ENCODE data around the gene SPARCL1.

The SPARCL1 gene

DNA sequence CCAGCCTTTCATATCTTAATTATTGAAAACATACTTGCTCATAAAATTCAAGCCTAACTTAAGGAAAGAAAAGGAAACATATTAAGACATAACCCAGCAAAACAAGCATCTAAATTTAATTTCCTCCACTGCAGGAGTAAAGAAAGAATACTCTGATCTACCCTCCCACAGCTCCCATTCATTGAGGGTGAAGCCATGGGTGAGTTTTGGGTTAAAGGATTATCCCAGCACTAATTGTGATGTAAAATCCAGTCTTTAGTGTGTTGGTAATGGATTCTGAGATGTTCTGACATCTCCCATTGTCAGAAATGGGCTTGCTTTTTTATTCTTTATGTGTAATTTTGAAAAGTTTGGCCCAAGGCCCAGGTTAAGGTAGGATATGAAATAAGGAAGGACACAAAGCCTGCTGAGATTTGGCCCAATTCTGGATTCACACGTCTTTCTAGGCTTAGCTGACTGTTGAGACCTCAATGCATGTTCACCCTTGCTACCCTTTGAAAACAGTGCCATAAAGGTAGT is 50.4 kb downstream of the SPARCL1 start:
- H3K36me3 ChIP-seq (ENCODE audit: insufficient read depth, low read length) = no peaks in the 10 kb centered on the region
- no peaks in the 10 kb centered on the region for H3K79me2 ChIP-seq (ENCODE audit: insufficient read depth, low read length)
- H3K9me3 ChIP-seq (ENCODE audit: insufficient read depth, low read depth, low read length) = no peaks in the 10 kb centered on the region
- no peak overlapping the region for H3K4me3 ChIP-seq (ENCODE audit: low read length, poor library complexity, severe bottlenecking)
- no peaks in the 10 kb centered on the region for H3K27me3 ChIP-seq (ENCODE audit: insufficient read depth, low read length, poor library complexity, severe bottlenecking)
- no peaks in the 10 kb centered on the region for H4K20me1 ChIP-seq (ENCODE audit: insufficient read depth, low read length, poor library complexity, severe bottlenecking)
- TF ChIP-seq EZH2phosphoT487 (IDR thresholded peaks at IDR 0.05; ENCODE audit: borderline replicate concordance) (no peak), CTCF (conservative IDR thresholded peaks at IDR 0.05; ENCODE audit: low read length) (no peak)
- no peaks in the 10 kb centered on the region for H3K9me2 ChIP-seq (replicated peaks; ENCODE audit: low read depth, low read length)
- no peaks in the 10 kb centered on the region for H3K4me1 ChIP-seq (ENCODE audit: insufficient read depth, low read length, poor library complexity, severe bottlenecking)
- H3F3A ChIP-seq (ENCODE audit: low read depth) = no peaks in the 10 kb centered on the region
- no peak overlapping the region for H2AFZ ChIP-seq (ENCODE audit: low read length)
- H3K9ac ChIP-seq (ENCODE audit: low read depth, low read length, poor library complexity, severe bottlenecking) = no peak overlapping the region
- H3K4me2 ChIP-seq (ENCODE audit: low read depth, low read length, poor library complexity, severe bottlenecking) = no peak overlapping the region

DNA sequence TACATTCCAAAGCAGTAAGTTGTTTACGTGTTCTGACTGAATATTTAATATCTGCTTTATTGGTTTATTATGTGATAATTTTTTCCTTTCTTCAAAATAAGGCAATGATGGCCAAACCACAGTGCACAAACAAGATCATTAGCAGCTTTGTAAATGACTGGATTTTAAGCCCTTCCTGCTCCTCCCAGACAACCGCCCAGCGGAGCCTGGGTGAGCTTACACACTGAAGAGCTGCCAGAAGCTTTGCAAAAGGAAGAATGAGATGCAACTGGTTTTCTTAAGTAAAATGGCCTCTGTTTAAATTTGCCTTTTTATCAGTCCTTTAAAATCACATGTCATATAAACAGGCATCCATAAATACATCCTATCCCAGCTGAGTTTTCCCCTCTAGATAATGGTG is 52.2 kb downstream of the SPARCL1 start:
- H3F3A ChIP-seq (ENCODE audit: low read depth) = no peaks in the 10 kb centered on the region
- H3K4me2 ChIP-seq (ENCODE audit: low read depth, low read length, poor library complexity, severe bottlenecking) = no peak overlapping the region
- no peak overlapping the region for H3K9ac ChIP-seq (ENCODE audit: low read depth, low read length, poor library complexity, severe bottlenecking)

GRCh38 chr4:87469390-87469789 is 59.8 kb downstream of the SPARCL1 start:
- Histone ChIP-seq H3K27me3 (ENCODE audit: insufficient read depth, low read length, poor library complexity, severe bottlenecking) (no peaks in the 10 kb centered on the region), H4K20me1 (ENCODE audit: insufficient read depth, low read length, poor library complexity, severe bottlenecking) (no peaks in the 10 kb centered on the region), H3K36me3 (ENCODE audit: insufficient read depth, low read length) (no peaks in the 10 kb centered on the region), H3K9ac (ENCODE audit: low read depth, low read length, poor library complexity, severe bottlenecking) (no peak overlapping the region), H3F3A (ENCODE audit: low read depth) (no peaks in the 10 kb centered on the region), H3K79me2 (ENCODE audit: insufficient read depth, low read length) (no peaks in the 10 kb centered on the region), H3K9me2 (replicated peaks; ENCODE audit: low read depth, low read length) (no peaks in the 10 kb centered on the region), H3K4me3 (ENCODE audit: low read length, poor library complexity, severe bottlenecking) (no peak overlapping the region), H3K9me3 (ENCODE audit: insufficient read depth, low read depth, low read length) (no peaks in the 10 kb centered on the region), H3K4me2 (ENCODE audit: low read depth, low read length, poor library complexity, severe bottlenecking) (no peak overlapping the region), H3K4me1 (ENCODE audit: insufficient read depth, low read length, poor library complexity, severe bottlenecking) (no peaks in the 10 kb centered on the region), H2AFZ (ENCODE audit: low read length) (no peak overlapping the region)
- no peak for TF ChIP-seq EZH2phosphoT487 (IDR thresholded peaks at IDR 0.05; ENCODE audit: borderline replicate concordance)
- TF ChIP-seq CTCF (conservative IDR thresholded peaks at IDR 0.05; ENCODE audit: low read length) = no peak

More for the DNA sequence above, 52.2 kb downstream of the SPARCL1 start:
- H3K79me2 ChIP-seq (ENCODE audit: insufficient read depth, low read length) = no peaks in the 10 kb centered on the region
- H2AFZ ChIP-seq (ENCODE audit: low read length) = no peak overlapping the region
- H3K9me3 ChIP-seq (ENCODE audit: insufficient read depth, low read depth, low read length) = no peaks in the 10 kb centered on the region
- no peaks in the 10 kb centered on the region for H3K36me3 ChIP-seq (ENCODE audit: insufficient read depth, low read length)
- no peaks in the 10 kb centered on the region for H3K4me1 ChIP-seq (ENCODE audit: insufficient read depth, low read length, poor library complexity, severe bottlenecking)
- no peak overlapping the region for H3K4me3 ChIP-seq (ENCODE audit: low read length, poor library complexity, severe bottlenecking)
- TF ChIP-seq CTCF (conservative IDR thresholded peaks at IDR 0.05; ENCODE audit: low read length) (no peak), EZH2phosphoT487 (IDR thresholded peaks at IDR 0.05; ENCODE audit: borderline replicate concordance) (no peak)
- H3K9me2 ChIP-seq (replicated peaks; ENCODE audit: low read depth, low read length) = no peaks in the 10 kb centered on the region
- H3K27me3 ChIP-seq (ENCODE audit: insufficient read depth, low read length, poor library complexity, severe bottlenecking) = no peaks in the 10 kb centered on the region
- no peaks in the 10 kb centered on the region for H4K20me1 ChIP-seq (ENCODE audit: insufficient read depth, low read length, poor library complexity, severe bottlenecking)

Measured in Loucy (cell line).